GM21360 (cell line): Measurements from ENCODE around the gene USP9X.
"Not testable (repeated sequence)": the region's sequence is repeated elsewhere in the genome, so short reads cannot be mapped to it uniquely, and the experiment has no call there.

Experiments
- ATAC-seq: cut with Tn5 transposase; IDR thresholded peaks from one replicate; pipeline ENCODE4 v1.9.1; 2021; ENCODE audit warnings: mild to moderate bottlenecking, moderate library complexity; ENCODE audit not compliant: unreplicated experiment

The USP9X gene

GRCh38 chrX:41084893-41085511 is at the start of gene USP9X:
USP9X (plus strand) TSS chrX:41085445; CDS start chrX:41123629, 38,184 bp downstream.
- peak; percentile 48 for ATAC-seq

- ATAC-seq = no peak
Measured at GRCh38 chrX:41035582-41035981, 49.7 kb upstream of the USP9X start.

GRCh38 chrX:41036668-41037326 is 48.4 kb upstream of the USP9X start:
- ATAC-seq = no peak

GRCh38 chrX:41043196-41043595 is 42.0 kb upstream of the USP9X start:
- ATAC-seq = no peak

- no peak for ATAC-seq
Measured at GRCh38 chrX:41043674-41044345, 41.4 kb upstream of the USP9X start.

GRCh38 chrX:41045960-41046567 is 39.2 kb upstream of the USP9X start:
- no peak for ATAC-seq

- ATAC-seq = no peak
Measured at GRCh38 chrX:41047878-41048534, 37.2 kb upstream of the USP9X start.

- ATAC-seq = no peak
Measured at GRCh38 chrX:41050359-41050758, 34.9 kb upstream of the USP9X start.

- no peak for ATAC-seq
Measured at GRCh38 chrX:41051288-41051687, 34.0 kb upstream of the USP9X start.

- no peak for ATAC-seq
Measured at GRCh38 chrX:41055740-41056139, 29.5 kb upstream of the USP9X start.

GRCh38 chrX:41063276-41063675 is 22.0 kb upstream of the USP9X start:
- ATAC-seq = not testable (repeated sequence)

GRCh38 chrX:41064018-41064417 is 21.2 kb upstream of the USP9X start:
- no peak for ATAC-seq

GRCh38 chrX:41066391-41066790 is 18.9 kb upstream of the USP9X start:
- no peak for ATAC-seq

- ATAC-seq = no peak
Measured at GRCh38 chrX:41066969-41067368, 18.3 kb upstream of the USP9X start.

GRCh38 chrX:41067721-41068120 is 17.5 kb upstream of the USP9X start:
- ATAC-seq = no peak

- no peak for ATAC-seq
Measured at GRCh38 chrX:41076742-41077141, 8.5 kb upstream of the USP9X start.

GRCh38 chrX:41081821-41082220 is 3.4 kb upstream of the USP9X start:
- no peak for ATAC-seq

GRCh38 chrX:41082783-41083182 is 2.5 kb upstream of the USP9X start:
- ATAC-seq = no peak

- ATAC-seq = peak; percentile 57
Measured at GRCh38 chrX:41084044-41084892, 977 bp upstream of the USP9X start.

GRCh38 chrX:41085512-41085877 is 250 bp downstream of the USP9X start:
- peak; percentile 22 for ATAC-seq
